Brain microvascular endothelial cell (primary cell): ENCODE results near the gene CDK15.
A peak's percentile ranks its signal among the peaks of the same experiment; 100 is the strongest.

Experiments used
- DNase-seq: peaks from one replicate; pipeline ENCODE4 v3.0.0-alpha.2; 2020
- H3K27ac ChIP-seq: fragments of 250-450 bp; sonication (Bioruptor Pico); 2 replicates; pipeline ENCODE4 v1.5.1; 2020; ENCODE audit warnings: mild to moderate bottlenecking, moderate library complexity
- H3K27me3 ChIP-seq: fragments of 250-450 bp; sonication (Bioruptor Pico); replicated peaks from 2 replicates; pipeline ENCODE4 v1.5.1; 2020; ENCODE audit warnings: mild to moderate bottlenecking
- H3K36me3 ChIP-seq: fragments of 250-450 bp; sonication (Bioruptor Pico); replicated peaks from 2 replicates; pipeline ENCODE4 v1.5.1; 2020; ENCODE audit warnings: mild to moderate bottlenecking
- H3K4me3 ChIP-seq: 2 replicates; pipeline ENCODE4 v1.5.1; 2011; ENCODE audit warnings: low read depth, mild to moderate bottlenecking, control low read depth, low read length, moderate library complexity
- in situ Hi-C: cut with HindIII; loops from 2 replicates; pipeline ENCODE4 v1.10.0; 2017; ENCODE audit warnings: low sequenced_read_pairs, low pct_ligation_motif_present
- TF ChIP-seq, protein P1 (sequence below): IDR thresholded peaks from 2 replicates; pipeline ENCODE4 v1.5.1; 2011; ENCODE audit warnings: low read depth, mild to moderate bottlenecking, moderate library complexity, low read length, control low read depth, inconsistent platforms; ENCODE audit errors: missing control alignments

Gene CDK15

DNA sequence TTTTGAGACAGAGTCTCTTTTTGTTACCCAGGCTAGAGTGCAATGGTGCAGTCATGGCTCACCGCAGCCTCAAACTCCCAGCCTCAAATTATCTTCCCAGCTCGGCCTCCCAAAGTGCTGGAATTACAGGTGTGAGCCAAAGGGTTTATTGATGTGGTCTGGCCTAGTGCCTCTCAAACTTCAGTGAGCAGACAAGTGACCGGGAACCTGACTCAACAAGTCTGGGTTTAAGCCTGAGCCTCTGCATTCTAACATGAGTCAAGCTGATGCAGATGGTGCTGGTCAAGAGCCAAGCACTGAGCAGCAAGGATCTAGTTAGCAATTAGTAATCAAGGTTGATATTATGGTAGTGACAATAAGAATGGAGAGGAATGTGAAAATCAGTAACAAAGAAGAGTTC is 21.3 kb downstream of the CDK15 start:
- H3K36me3 ChIP-seq = no peaks in the 10 kb centered on the region
- H3K4me3 ChIP-seq = no peak overlapping the region
- H3K27me3 ChIP-seq = no peaks in the 10 kb centered on the region
- in situ Hi-C loops = no loop called here
- DNase-seq = no peak
- H3K27ac ChIP-seq = no peak overlapping the region
- TF ChIP-seq, protein P1, sequence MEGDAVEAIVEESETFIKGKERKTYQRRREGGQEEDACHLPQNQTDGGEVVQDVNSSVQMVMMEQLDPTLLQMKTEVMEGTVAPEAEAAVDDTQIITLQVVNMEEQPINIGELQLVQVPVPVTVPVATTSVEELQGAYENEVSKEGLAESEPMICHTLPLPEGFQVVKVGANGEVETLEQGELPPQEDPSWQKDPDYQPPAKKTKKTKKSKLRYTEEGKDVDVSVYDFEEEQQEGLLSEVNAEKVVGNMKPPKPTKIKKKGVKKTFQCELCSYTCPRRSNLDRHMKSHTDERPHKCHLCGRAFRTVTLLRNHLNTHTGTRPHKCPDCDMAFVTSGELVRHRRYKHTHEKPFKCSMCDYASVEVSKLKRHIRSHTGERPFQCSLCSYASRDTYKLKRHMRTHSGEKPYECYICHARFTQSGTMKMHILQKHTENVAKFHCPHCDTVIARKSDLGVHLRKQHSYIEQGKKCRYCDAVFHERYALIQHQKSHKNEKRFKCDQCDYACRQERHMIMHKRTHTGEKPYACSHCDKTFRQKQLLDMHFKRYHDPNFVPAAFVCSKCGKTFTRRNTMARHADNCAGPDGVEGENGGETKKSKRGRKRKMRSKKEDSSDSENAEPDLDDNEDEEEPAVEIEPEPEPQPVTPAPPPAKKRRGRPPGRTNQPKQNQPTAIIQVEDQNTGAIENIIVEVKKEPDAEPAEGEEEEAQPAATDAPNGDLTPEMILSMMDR = no peak

DNA sequence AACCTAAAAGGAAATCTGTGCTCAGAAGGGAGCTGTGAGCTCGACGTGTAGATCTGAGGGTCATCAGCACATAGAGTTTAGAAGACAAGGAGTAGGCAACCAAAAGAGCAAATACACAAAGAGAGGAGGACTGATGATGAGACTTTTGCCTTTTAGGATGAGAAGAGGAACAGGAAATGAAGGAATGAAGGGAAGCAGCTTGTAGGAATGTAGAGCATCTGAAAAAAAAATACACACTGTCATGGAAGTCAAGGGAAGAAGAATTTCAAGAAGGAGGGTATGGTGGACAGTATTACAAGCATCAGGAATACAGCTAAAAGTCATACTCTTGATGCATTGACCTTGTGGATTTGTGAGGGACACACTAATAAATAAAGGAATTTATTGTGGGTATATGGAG is 21.9 kb downstream of the CDK15 start:
- in situ Hi-C loops = no loop called here

DNA sequence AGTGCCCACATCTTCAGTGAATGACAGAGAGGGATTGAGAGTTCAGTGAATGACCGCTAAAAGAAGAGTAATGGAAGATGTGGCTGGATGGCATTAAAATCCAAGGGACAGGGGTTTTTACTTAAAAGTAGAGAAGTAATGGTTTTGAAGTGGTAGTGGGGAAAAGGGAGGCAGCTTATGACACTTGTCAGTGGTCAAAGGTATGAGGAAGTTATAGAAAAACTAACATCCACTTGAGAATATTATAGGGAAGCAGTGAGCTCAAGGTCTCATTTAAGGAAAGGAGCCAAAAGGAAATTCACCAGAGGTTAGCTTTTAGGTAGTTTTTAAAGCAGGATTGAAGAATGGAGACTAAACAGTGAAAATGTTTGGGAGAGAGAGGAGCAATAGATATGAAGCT is 24.3 kb downstream of the CDK15 start:
- H3K36me3 ChIP-seq = no peaks in the 10 kb centered on the region
- H3K27me3 ChIP-seq = no peaks in the 10 kb centered on the region
- TF ChIP-seq, protein P1 = no peak
- H3K4me3 ChIP-seq = no peak overlapping the region
- in situ Hi-C loops = no loop called here
- no peak overlapping the region for H3K27ac ChIP-seq
- no peak for DNase-seq

More for the DNA sequence above, 21.9 kb downstream of the CDK15 start:
- Histone ChIP-seq H3K27me3 (no peaks in the 10 kb centered on the region), H3K36me3 (no peaks in the 10 kb centered on the region), H3K4me3 (no peak overlapping the region), H3K27ac (no peak overlapping the region)
- DNase-seq = no peak
- TF ChIP-seq, protein P1 = no peak

DNA sequence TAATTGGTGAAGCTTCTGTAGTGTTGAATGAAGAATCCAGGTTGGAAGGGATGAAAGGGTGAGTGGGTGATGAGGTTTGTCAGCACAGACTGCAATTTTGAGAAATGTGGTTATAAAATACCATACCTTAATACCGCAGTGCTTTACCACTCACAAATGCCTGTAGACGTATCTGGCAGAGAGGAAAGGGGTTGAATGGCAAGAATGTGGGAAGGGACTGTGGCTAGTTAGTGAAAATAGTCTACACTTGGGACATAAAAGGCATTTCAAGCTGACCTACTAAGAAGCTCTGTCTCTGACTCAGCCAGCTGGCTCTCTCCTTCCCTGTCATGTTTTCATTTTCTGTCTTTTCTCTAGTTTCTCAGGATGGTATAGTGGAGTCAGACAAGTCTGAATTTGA is 25.1 kb downstream of the CDK15 start:
- TF ChIP-seq, protein P1 = no peak
- Histone ChIP-seq H3K36me3 (no peaks in the 10 kb centered on the region), H3K4me3 (no peak overlapping the region), H3K27me3 (no peaks in the 10 kb centered on the region), H3K27ac (peak overlapping the region; percentile 24)
- in situ Hi-C loops = no loop called here
- DNase-seq = peak; percentile 85

DNA sequence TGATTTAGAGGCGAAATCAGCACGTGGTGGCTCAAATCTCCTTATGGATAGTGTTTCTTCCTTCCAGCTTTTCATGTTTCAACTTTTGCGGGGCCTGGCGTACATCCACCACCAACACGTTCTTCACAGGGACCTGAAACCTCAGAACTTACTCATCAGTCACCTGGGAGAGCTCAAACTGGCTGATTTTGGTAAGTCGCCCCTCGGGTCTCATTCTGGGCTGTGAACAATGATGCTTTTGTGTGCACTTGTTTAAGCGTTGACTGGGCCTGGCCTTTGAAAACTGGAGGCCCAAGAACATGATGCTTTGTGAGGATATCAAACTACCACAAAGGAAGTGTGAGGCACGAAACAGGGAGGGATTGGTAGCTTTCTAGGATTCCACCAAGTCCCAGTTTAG is 27.4 kb downstream of the CDK15 start:
- TF ChIP-seq, protein P1 = no peak
- Histone ChIP-seq H3K27me3 (no peaks in the 10 kb centered on the region), H3K4me3 (no peak overlapping the region), H3K27ac (no peak overlapping the region), H3K36me3 (no peaks in the 10 kb centered on the region)
- in situ Hi-C loops = no loop called here
- no peak for DNase-seq

DNA sequence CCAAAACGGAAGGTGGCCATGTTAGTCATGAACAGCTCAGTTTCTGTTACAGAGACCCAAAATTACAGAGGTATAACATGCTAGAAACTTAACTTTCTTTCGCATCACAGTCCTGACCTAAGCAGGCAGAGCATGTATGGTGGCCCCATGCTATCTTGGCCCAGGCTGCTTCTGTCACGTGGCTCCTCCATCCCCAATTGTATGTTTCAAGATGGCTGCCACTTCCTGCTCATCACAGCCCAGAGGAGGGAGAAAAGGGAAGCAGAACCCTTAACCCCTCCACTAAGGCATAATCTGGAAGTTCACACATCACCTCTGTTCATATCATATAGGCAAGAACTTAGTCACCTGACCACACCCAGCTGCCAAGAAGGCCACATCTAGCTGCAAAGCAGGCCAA is 28.7 kb downstream of the CDK15 start:
- in situ Hi-C loops = no loop called here
- no peaks in the 10 kb centered on the region for H3K27me3 ChIP-seq
- H3K4me3 ChIP-seq = no peak overlapping the region
- no peak for DNase-seq
- H3K36me3 ChIP-seq = no peaks in the 10 kb centered on the region
- H3K27ac ChIP-seq = no peak overlapping the region
- TF ChIP-seq, protein P1 = no peak
